HCT116 (cell line): ENCODE measurements around the gene GUK1. TPM values are rescaled to one million over a fixed set of nuclear protein-coding genes. Genes with fewer than 3 reads are reported as not detected.

Experiments
- ATAC-seq: fragments of 200-7000 bp; cut with Tn5 transposase; 2 replicates; pipeline ENCODE4 v1.9.1; 2020; ENCODE audit warnings: mild to moderate bottlenecking, moderate library complexity
- BruUV-seq: library from RNA; stranded (reverse); fragments of 400-500 nt; replicated peaks from 2 replicates; lab custom pipeline; 2021; lab: Mats Ljungman, UMichigan
- CTCF ChIA-PET: fragments of 300-600 bp; sonication (Branson Sonifier 250); formaldehyde crosslinking; loops from one replicate; lab custom pipeline; 2021; ENCODE audit warnings: antibody characterized with exemption; lab: Charles Lee
- POLR2A ChIA-PET: fragments of 300-600, 350-600 bp; sonication (Branson Sonifier 250); formaldehyde crosslinking; loops from one replicate; lab custom pipeline; 2021; ENCODE audit warnings: antibody characterized with exemption; lab: Charles Lee
- RAD21 ChIA-PET, 2 experiments: fragments of 300-600 bp; sonication (Branson Sonifier 250); formaldehyde crosslinking; loops; one replicate each; lab custom pipeline; 2023; ENCODE audit warnings: low total read pairs in 2 of 2; ENCODE audit not compliant: uncharacterized antibody in 2 of 2, unreplicated experiment in 2 of 2, low non-redundant PET in 1 of 2; lab: Charles Lee
- DNase-seq: peaks from one replicate; pipeline ENCODE4 v3.0.0-alpha.2; 2010; ENCODE audit warnings: low read depth, low spot score
- H2AFZ ChIP-seq: fragments of 200-600 bp; shearing (Covaris generic), sonication (generic); 2 replicates; pipeline ENCODE4 v1.6.1; 2017; ENCODE audit warnings: low read depth, mixed run types, mixed read lengths, antibody characterized with exemption, low read length; ENCODE audit not compliant: poor library complexity, severe bottlenecking
- H3K27ac ChIP-seq: 2 replicates; pipeline ENCODE4 v1.5.1; 2012; ENCODE audit warnings: low read depth, low read length
- H3K27me3 ChIP-seq: fragments of 200-600 bp; sonication (generic); 2 replicates; pipeline ENCODE4 v1.6.1; 2016; ENCODE audit warnings: mixed run types, low read length, mixed read lengths; ENCODE audit not compliant: insufficient read depth
- H3K36me3 ChIP-seq, 2 experiments: fragments of 200-500 bp in 1 of 2; fragments of 200-600 bp in 1 of 2; sonication (Bioruptor generic) in 1 of 2; sonication (generic) in 1 of 2; 2 replicates each; pipeline versions ENCODE4 v1.5.1 to v1.6.1; 2014 to 2016; ENCODE audit warnings: low read length in 2 of 2, inconsistent platforms in 1 of 2, mixed read lengths in 1 of 2, mixed run types in 1 of 2; ENCODE audit not compliant: insufficient read depth in 2 of 2, control insufficient read depth in 1 of 2
- H3K4me1 ChIP-seq, 2 experiments: fragments of 200-600 bp in 1 of 2; sonication (generic) in 1 of 2; 2 replicates each; pipeline versions ENCODE4 v1.5.1 to v1.6.1; 2012 to 2017; ENCODE audit warnings: low read length in 2 of 2, inconsistent platforms in 1 of 2, mild to moderate bottlenecking in 1 of 2, mixed read lengths in 1 of 2, mixed run types in 1 of 2, moderate library complexity in 1 of 2; ENCODE audit not compliant: insufficient read depth in 2 of 2, control insufficient read depth in 1 of 2
- H3K4me2 ChIP-seq: fragments of 200-600 bp; sonication (generic); 2 replicates; pipeline ENCODE4 v1.6.1; 2017; ENCODE audit warnings: mixed run types, low read length, mixed read lengths
- H3K4me3 ChIP-seq, 2 experiments: fragments of 200-600 bp in 1 of 2; sonication (generic) in 1 of 2; replicated peaks in 1 of 2; 2 replicates each; pipeline ENCODE4 v1.5.1; 2011 to 2016; ENCODE audit warnings: low read length in 2 of 2, control low read depth in 1 of 2, low read depth in 1 of 2, mild to moderate bottlenecking in 1 of 2, mixed read lengths in 1 of 2, mixed run types in 1 of 2
- H3K79me2 ChIP-seq: fragments of 200-600 bp; sonication (generic); 2 replicates; pipeline ENCODE4 v1.6.1; 2017; ENCODE audit warnings: mild to moderate bottlenecking, mixed run types, low read length, moderate library complexity, mixed read lengths; ENCODE audit not compliant: insufficient read depth
- H3K9ac ChIP-seq: fragments of 200-600 bp; sonication (generic); 2 replicates; pipeline ENCODE4 v1.6.1; 2016; ENCODE audit warnings: low read length, mixed read lengths
- H3K9me2 ChIP-seq: fragments of 200-600 bp; sonication (generic), shearing (Covaris generic); 2 replicates; pipeline ENCODE4 v1.6.1; 2017; ENCODE audit warnings: mixed run types, mild to moderate bottlenecking, moderate library complexity; ENCODE audit not compliant: insufficient read depth
- H3K9me3 ChIP-seq, 2 experiments: fragments of 200-500 bp in 1 of 2; fragments of 200-600 bp in 1 of 2; sonication (Bioruptor generic) in 1 of 2; sonication (generic) in 1 of 2; 2 replicates each; pipeline ENCODE4 v1.6.1; 2014 to 2017; ENCODE audit warnings: low read length in 2 of 2, mixed read lengths in 2 of 2, inconsistent platforms in 1 of 2, low read depth in 1 of 2, mild to moderate bottlenecking in 1 of 2, mixed run types in 1 of 2, moderate library complexity in 1 of 2; ENCODE audit not compliant: control insufficient read depth in 1 of 2, insufficient read depth in 1 of 2
- H4K20me1 ChIP-seq: fragments of 200-600 bp; sonication (generic), shearing (Covaris generic); 2 replicates; pipeline ENCODE4 v1.6.1; 2017; ENCODE audit warnings: mixed run types, mild to moderate bottlenecking, moderate library complexity; ENCODE audit not compliant: insufficient read depth
- CBX3 ChIP-seq: IDR thresholded peaks from 2 replicates; pipeline ENCODE4 v1.6.1; 2012; ENCODE audit warnings: low read depth
- CTCF ChIP-seq, 3 experiments: fragments of 200-600 bp in 1 of 3; sonication (generic) in 1 of 3; IDR thresholded peaks in 2 of 3; conservative IDR thresholded peaks in 1 of 3; 2 replicates each; pipeline ENCODE4 v1.5.1; 2012 to 2017; ENCODE audit warnings: low read depth in 2 of 3, low read length in 2 of 3, antibody characterized with exemption in 1 of 3, borderline replicate concordance in 1 of 3, control low read depth in 1 of 3, mild to moderate bottlenecking in 1 of 3, mixed read lengths in 1 of 3, mixed run types in 1 of 3, moderate library complexity in 1 of 3; ENCODE audit not compliant: insufficient read depth in 1 of 3
- EGR1 ChIP-seq: IDR thresholded peaks from 2 replicates; pipeline ENCODE4 v1.6.1; 2012; ENCODE audit warnings: low read depth
- ELF1 ChIP-seq: IDR thresholded peaks from 2 replicates; pipeline ENCODE4 v1.6.1; 2012; ENCODE audit warnings: low read depth, borderline replicate concordance
- FOSL1 ChIP-seq: IDR thresholded peaks from 2 replicates; pipeline ENCODE4 v1.6.1; 2012; ENCODE audit warnings: low read depth
- POLR2A ChIP-seq: IDR thresholded peaks from 2 replicates; pipeline ENCODE4 v1.7.0; 2011; ENCODE audit warnings: borderline replicate concordance; ENCODE audit not compliant: insufficient read depth, insufficient read length; ENCODE audit errors: extremely low read depth
- POLR2AphosphoS5 ChIP-seq: IDR thresholded peaks from 2 replicates; pipeline ENCODE4 v1.6.1; 2011; ENCODE audit warnings: mild to moderate bottlenecking, low read depth, low read length, moderate library complexity
- RAD21 ChIP-seq: IDR thresholded peaks from 2 replicates; pipeline ENCODE4 v1.6.1; 2012; ENCODE audit warnings: low read depth, mild to moderate bottlenecking
- SIN3A ChIP-seq: IDR thresholded peaks from 2 replicates; pipeline ENCODE4 v1.6.1; 2012; ENCODE audit warnings: low read depth
- TCF7L2 ChIP-seq: IDR thresholded peaks from 2 replicates; pipeline ENCODE4 v1.7.0; 2011; ENCODE audit warnings: borderline replicate concordance, inconsistent platforms; ENCODE audit not compliant: insufficient read depth, insufficient read length; ENCODE audit errors: extremely low read depth
- YY1 ChIP-seq: IDR thresholded peaks from 2 replicates; pipeline ENCODE4 v1.6.1; 2011; ENCODE audit warnings: low read length, low read depth, moderate library complexity, mild to moderate bottlenecking; ENCODE audit not compliant: insufficient replicate concordance; ENCODE audit errors: extremely low read depth
- ZNF274 ChIP-seq: fragments of 200-500 bp; sonication (Bioruptor generic); IDR thresholded peaks from 2 replicates; pipeline ENCODE4 v1.6.1; 2014; ENCODE audit warnings: mild to moderate bottlenecking, low read depth, low read length, inconsistent platforms
- intact Hi-C: fragments of 100-400 bp; cut with micrococcal nuclease; formaldehyde crosslinking; loops from 2 replicates; pipeline ENCODE4 v1.10.0; 2022
- total RNA-seq: library from RNA; stranded (reverse); gene quantifications from one replicate; pipeline ENCODE4 v1.2.1, GENCODE V29; 2021; ENCODE audit not compliant: unreplicated experiment
- TF ChIP-seq, protein P1 (sequence below): IDR thresholded peaks from 2 replicates; pipeline ENCODE4 v1.6.1; 2012; ENCODE audit warnings: low read depth

GUK1 gene
- total RNA-seq, 1 experiment from 2014 or later, result 145 TPM

- TF ChIP-seq YY1 (no peak), SIN3A (no peak), POLR2A (no peak), POLR2AphosphoS5 (no peak), TCF7L2 (no peak), ELF1 (no peak)
Measured at GRCh38 chr1:228123505-228123904, 16.6 kb upstream of the GUK1 start (continued).

DNA sequence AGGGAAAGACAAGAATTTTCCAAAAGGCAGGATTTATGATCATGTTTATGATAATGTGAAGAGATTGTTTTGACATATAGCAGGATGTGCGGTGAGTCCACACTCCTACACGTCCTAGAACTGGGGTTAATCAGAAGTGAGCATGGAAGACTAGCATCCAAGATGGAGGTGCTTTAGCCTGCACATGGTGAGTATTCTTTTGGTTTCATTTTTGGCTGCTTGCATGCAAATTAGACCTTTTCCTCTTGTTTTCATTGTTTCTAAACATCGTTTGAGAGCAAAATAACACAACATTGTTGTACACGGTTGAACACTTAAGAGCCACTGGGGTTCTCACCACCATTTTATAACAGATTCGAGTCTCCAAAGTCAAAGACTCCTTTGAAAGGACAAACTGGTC, 14.9 kb upstream of the GUK1 start:
- TF ChIP-seq RAD21 (no peak), CTCF (IDR thresholded peaks at IDR 0.05 in 2 of 3, conservative IDR thresholded peaks at IDR 0.05 in 1 of 3; ENCODE audit: borderline replicate concordance in 1 of 3, insufficient read depth in 1 of 3, low read depth in 2 of 3, low read length in 2 of 3) (no peak), FOSL1 (no peak), POLR2A (no peak), YY1 (no peak), EGR1 (no peak), CBX3 (no peak), TCF7L2 (no peak), ZNF274 (no peak)
- TF ChIP-seq, protein P1, sequence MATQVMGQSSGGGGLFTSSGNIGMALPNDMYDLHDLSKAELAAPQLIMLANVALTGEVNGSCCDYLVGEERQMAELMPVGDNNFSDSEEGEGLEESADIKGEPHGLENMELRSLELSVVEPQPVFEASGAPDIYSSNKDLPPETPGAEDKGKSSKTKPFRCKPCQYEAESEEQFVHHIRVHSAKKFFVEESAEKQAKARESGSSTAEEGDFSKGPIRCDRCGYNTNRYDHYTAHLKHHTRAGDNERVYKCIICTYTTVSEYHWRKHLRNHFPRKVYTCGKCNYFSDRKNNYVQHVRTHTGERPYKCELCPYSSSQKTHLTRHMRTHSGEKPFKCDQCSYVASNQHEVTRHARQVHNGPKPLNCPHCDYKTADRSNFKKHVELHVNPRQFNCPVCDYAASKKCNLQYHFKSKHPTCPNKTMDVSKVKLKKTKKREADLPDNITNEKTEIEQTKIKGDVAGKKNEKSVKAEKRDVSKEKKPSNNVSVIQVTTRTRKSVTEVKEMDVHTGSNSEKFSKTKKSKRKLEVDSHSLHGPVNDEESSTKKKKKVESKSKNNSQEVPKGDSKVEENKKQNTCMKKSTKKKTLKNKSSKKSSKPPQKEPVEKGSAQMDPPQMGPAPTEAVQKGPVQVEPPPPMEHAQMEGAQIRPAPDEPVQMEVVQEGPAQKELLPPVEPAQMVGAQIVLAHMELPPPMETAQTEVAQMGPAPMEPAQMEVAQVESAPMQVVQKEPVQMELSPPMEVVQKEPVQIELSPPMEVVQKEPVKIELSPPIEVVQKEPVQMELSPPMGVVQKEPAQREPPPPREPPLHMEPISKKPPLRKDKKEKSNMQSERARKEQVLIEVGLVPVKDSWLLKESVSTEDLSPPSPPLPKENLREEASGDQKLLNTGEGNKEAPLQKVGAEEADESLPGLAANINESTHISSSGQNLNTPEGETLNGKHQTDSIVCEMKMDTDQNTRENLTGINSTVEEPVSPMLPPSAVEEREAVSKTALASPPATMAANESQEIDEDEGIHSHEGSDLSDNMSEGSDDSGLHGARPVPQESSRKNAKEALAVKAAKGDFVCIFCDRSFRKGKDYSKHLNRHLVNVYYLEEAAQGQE, result no peak
- no peak for DNase-seq
- H3K27ac ChIP-seq, result no peak overlapping the region
- no peak overlapping the region for H3K4me2 ChIP-seq
- no peaks in the 10 kb centered on the region for H3K9me3 ChIP-seq
- H3K4me3 ChIP-seq, result no peak overlapping the region
- no peaks in the 10 kb centered on the region for H3K9me2 ChIP-seq
- H4K20me1 ChIP-seq, result no peaks in the 10 kb centered on the region
- intact Hi-C loops, result no loop called here
- no peak overlapping the region for H2AFZ ChIP-seq
- no peaks in the 10 kb centered on the region for H3K79me2 ChIP-seq
- no peak for ATAC-seq
- H3K27me3 ChIP-seq, result no peaks in the 10 kb centered on the region
- no peak overlapping the region for H3K9ac ChIP-seq
- no TSS peak for BruUV-seq
- CTCF ChIA-PET, result no interaction called here
- POLR2A ChIA-PET, result no interaction called here
- RAD21 ChIA-PET, result no interaction called here
- 0 out of 4 replicates have a peak, but pooled peaks cover 0 to under 1% of the 10 kb centered on the region in 2 experiments for H3K4me1 ChIP-seq
- H3K36me3 ChIP-seq, result no peaks in the 10 kb centered on the region
